Astrocyte (in vitro differentiated cells and primary cell): ENCODE data around the gene PHF19.

ENCODE experiments used
- CTCF ChIP-seq: IDR thresholded peaks from 2 replicates; pipeline ENCODE4 v1.5.1; 2011; ENCODE audit warnings: low read depth, mild to moderate bottlenecking, inconsistent platforms, low read length, moderate library complexity; ENCODE audit not compliant: insufficient read depth
- EZH2 ChIP-seq: IDR thresholded peaks from 2 replicates; pipeline ENCODE4 v1.6.1; 2012; ENCODE audit warnings: mild to moderate bottlenecking, low read length, inconsistent platforms; ENCODE audit not compliant: insufficient read depth

DNA sequence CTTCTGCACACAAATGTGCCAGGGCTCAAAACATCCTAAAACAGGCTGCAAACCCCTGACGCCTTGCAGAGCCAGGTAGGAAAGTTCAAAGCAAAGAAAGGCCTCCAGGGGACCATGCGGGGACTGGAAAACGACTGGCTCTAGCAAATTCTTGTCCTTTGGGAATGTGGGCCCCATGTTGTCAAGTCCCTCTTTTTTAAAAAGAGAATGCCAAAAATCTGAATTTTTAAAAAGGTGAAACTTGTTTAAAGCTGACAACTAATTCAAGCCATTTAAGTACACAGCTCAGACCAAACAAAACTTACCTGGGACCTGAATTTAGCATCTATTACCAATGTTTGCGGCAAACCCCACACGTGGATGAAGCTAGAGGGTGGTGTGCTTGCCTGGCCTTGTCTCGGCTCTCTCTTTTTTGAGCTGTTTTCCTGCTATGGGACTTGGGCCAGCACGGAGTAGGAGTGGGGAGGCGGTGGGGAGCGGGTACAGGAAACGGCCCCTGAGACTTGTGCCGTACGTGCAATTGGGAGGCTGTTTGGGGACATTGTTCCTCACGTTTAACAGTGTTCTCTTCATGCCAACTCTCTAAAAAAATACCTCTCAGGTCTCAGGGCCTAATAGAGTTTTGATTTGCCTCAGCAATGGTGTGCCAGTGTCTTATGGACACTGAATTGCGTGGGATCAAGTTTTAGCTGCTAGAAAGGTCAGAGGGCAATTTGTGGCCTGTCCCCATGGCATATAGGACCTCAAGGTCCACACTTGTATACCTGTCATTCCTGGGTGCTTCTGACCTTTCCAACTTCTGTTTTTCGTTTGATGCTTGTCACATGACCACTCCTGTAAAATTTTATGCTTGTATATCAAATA lies 15.1 kb upstream of the PHF19 start:
- no peak for TF ChIP-seq CTCF
- no peak for TF ChIP-seq EZH2
